Gastrocnemius medialis (tissue), 4 donors: ENCODE measurements around the gene MGRN1.

Experiments
- POLR2A ChIP-seq, 2 donors: fragments of 450-650 bp; IDR thresholded peaks; one replicate each; pipeline ENCODE4 v1.6.1; 2017; ENCODE audit warnings: antibody characterized with exemption in 2 of 2, mild to moderate bottlenecking in 2 of 2, moderate library complexity in 2 of 2
- TF ChIP-seq, protein P1 (sequence below), 5 experiments: fragments of 450-650 bp in 3 of 5; fragments of 200-600 bp in 2 of 5; sonication (generic) in 2 of 5; IDR thresholded peaks in 4 of 5; conservative IDR thresholded peaks in 1 of 5; 1 replicate in 4 of 5; 2 replicates in 1 of 5; pipeline ENCODE4 v1.5.1; 2016 to 2019; ENCODE audit warnings: antibody characterized with exemption in 5 of 5, mild to moderate bottlenecking in 3 of 5, moderate library complexity in 3 of 5

DNA sequence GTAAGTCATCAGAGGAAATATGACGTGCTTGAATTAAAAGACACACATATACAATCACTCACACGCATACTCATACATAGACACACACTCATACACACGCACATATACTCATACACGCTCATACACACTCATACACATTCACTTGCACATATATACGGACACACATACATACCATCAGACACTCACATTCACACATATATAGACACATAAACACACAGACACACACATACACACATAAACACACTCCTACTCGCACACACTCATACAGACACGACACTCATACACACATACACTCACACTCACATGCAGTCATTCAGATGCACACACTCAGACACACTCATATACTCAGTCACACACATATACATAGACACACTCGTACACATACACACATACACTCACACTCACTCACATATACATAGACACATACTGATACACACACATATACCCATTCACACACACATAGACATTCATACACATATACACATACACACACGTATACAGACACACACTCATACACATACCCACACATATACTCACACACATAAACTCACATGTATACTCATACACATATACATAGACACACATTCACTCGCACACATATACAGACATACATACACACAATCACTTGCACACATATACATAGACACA, 43.8 kb downstream of the MGRN1 start:
- TF ChIP-seq, protein P1, sequence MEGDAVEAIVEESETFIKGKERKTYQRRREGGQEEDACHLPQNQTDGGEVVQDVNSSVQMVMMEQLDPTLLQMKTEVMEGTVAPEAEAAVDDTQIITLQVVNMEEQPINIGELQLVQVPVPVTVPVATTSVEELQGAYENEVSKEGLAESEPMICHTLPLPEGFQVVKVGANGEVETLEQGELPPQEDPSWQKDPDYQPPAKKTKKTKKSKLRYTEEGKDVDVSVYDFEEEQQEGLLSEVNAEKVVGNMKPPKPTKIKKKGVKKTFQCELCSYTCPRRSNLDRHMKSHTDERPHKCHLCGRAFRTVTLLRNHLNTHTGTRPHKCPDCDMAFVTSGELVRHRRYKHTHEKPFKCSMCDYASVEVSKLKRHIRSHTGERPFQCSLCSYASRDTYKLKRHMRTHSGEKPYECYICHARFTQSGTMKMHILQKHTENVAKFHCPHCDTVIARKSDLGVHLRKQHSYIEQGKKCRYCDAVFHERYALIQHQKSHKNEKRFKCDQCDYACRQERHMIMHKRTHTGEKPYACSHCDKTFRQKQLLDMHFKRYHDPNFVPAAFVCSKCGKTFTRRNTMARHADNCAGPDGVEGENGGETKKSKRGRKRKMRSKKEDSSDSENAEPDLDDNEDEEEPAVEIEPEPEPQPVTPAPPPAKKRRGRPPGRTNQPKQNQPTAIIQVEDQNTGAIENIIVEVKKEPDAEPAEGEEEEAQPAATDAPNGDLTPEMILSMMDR (IDR thresholded peaks at IDR 0.05 in 4 of 5, conservative IDR thresholded peaks at IDR 0.05 in 1 of 5): no peak
- TF ChIP-seq POLR2A (IDR thresholded peaks at IDR 0.05): no peak
